WTC11 (cell line): ENCODE results near the gene HDAC3.

Experiments
- CTCF ChIP-seq: fragments of 200-600 bp; IDR thresholded peaks from 2 replicates; pipeline ENCODE4 v1.8.0; 2022; ENCODE audit warnings: antibody characterized with exemption
- IRF1 ChIP-seq: sonication (generic); formaldehyde crosslinking; IDR thresholded peaks from 2 replicates; pipeline ENCODE4 v1.8.0; 2023; ENCODE audit warnings: missing genetic modification reagents

GRCh38 chr5:141636413-141637122, at the start of gene HDAC3, which contains the start of gene RELL2:
- TF ChIP-seq IRF1 (CRISPR knock-in tag): peak; percentile 76; the same call in 1 of the 2 replicates
- no peak for TF ChIP-seq CTCF
